ENCODE measurements around the gene ABTB2. TPM values are rescaled to one million over a fixed set of nuclear protein-coding genes. Genes with fewer than 3 reads are reported as not detected.

Gene ABTB2
- total RNA-seq, 1 experiment from 2014 or later: 5.5 TPM

- WGBS (ENCODE audit: extremely low coverage, insufficient read length, low lambda C conversion rate): no CpG with 5 or more reads among the region's 4 CpGs
- no peak overlapping the region for H3K4me2 ChIP-seq (ENCODE audit: insufficient read depth, insufficient read length, low read length)
- no peak overlapping the region for H4K5ac ChIP-seq (ENCODE audit: insufficient read length, low read depth, low read length)
Observed at GRCh38 chr11:34275486-34275885, 82.3 kb downstream of the ABTB2 start.

More at GRCh38 chr11:34275486-34275885, 82.3 kb downstream of the ABTB2 start:
- Histone ChIP-seq H3K23me2 (ENCODE audit: insufficient read length, low read depth, low read length, poor library complexity, severe bottlenecking) (no peaks in the 10 kb centered on the region), H3K79me2 (ENCODE audit: insufficient read depth, low read length) (no peaks in the 10 kb centered on the region), H4K8ac (replicated peaks; ENCODE audit: insufficient read length, low read depth, low read length) (no peak overlapping the region), H3K23ac (ENCODE audit: insufficient read length, low read depth, low read length) (no peak overlapping the region), H3K79me1 (ENCODE audit: insufficient read depth, low read depth, low read length, poor library complexity, severe bottlenecking) (no peaks in the 10 kb centered on the region), H3T11ph (ENCODE audit: low read length) (no peak overlapping the region), H4K91ac (ENCODE audit: insufficient read length, low read depth, low read length) (no peak overlapping the region), H3K4me1 (ENCODE audit: insufficient read depth, low read length) (no peaks in the 10 kb centered on the region), H3K14ac (ENCODE audit: insufficient read depth, low read length) (no peak overlapping the region), H3K9ac (ENCODE audit: extremely low read depth, insufficient read length, low read length) (no peak overlapping the region), H3K4ac (ENCODE audit: low read depth, low read length) (no peak overlapping the region), H2BK20ac (ENCODE audit: low read depth, low read length, poor library complexity, severe bottlenecking) (no peak overlapping the region), H3K27me3 (ENCODE audit: insufficient read depth, low read length) (no peaks in the 10 kb centered on the region), H3K56ac (ENCODE audit: insufficient read length, low read depth, low read length) (no peak overlapping the region), H2BK15ac (ENCODE audit: low read depth, low read length) (no peak overlapping the region), H3K9me3 (ENCODE audit: control insufficient read depth, low read depth, low read length) (no peaks in the 10 kb centered on the region), H2BK5ac (ENCODE audit: insufficient read length, low read length) (no peak overlapping the region), H3K27ac (ENCODE audit: insufficient read length, low read depth, low read length) (no peak overlapping the region), H3K18ac (ENCODE audit: insufficient read length, low read depth, low read length) (no peak overlapping the region), H2AK5ac (ENCODE audit: insufficient read length, low read length) (no peak overlapping the region), H2BK120ac (ENCODE audit: low read depth, low read length, poor library complexity, severe bottlenecking) (no peak overlapping the region), H2AFZ (ENCODE audit: low read length) (no peak overlapping the region), H4K20me1 (ENCODE audit: control insufficient read depth, insufficient read depth, insufficient read length) (no peaks in the 10 kb centered on the region), H2BK12ac (ENCODE audit: insufficient read length, low read depth, low read length) (no peak overlapping the region)
- Mint-ChIP-seq H3K9me3 (no peaks in the 10 kb centered on the region), H3K4me1 (peaks cover 9 to 13% of the 10 kb centered on the region in 2 experiments; a peak in 2 of 4 replicates), H3K27me3 (ENCODE audit: low read depth) (no peaks in the 10 kb centered on the region; the same call in 1 of the 2 replicates), H3K27ac (peak overlapping the region in 1 of 3 experiments; percentile 21; a peak in 2 of 7 replicates), H3K4me3 (no peak overlapping the region), H3K36me3 (ENCODE audit: insufficient read depth in 1 of 3, low read depth in 3 of 3) (no peaks in the 10 kb centered on the region)
- TF ChIP-seq CTCF (conservative IDR thresholded peaks at IDR 0.05): no peak
- DNase-seq: no peak
